ENCODE measurements around the gene GNAT1.

GNAT1 gene

GRCh38 chr3:50190936-50191660 is at the start of gene GNAT1:
Gene GNAT1, plus strand, starts transcription at chr3:50191610. Its CDS starts 116 bp downstream, at chr3:50191726.
- H3K4me3 ChIP-seq (replicated peaks in 1 of 2; ENCODE audit: low read depth in 2 of 2, low read length in 2 of 2), result no peak within 1 kb of the TSS
- TF ChIP-seq, protein P1, sequence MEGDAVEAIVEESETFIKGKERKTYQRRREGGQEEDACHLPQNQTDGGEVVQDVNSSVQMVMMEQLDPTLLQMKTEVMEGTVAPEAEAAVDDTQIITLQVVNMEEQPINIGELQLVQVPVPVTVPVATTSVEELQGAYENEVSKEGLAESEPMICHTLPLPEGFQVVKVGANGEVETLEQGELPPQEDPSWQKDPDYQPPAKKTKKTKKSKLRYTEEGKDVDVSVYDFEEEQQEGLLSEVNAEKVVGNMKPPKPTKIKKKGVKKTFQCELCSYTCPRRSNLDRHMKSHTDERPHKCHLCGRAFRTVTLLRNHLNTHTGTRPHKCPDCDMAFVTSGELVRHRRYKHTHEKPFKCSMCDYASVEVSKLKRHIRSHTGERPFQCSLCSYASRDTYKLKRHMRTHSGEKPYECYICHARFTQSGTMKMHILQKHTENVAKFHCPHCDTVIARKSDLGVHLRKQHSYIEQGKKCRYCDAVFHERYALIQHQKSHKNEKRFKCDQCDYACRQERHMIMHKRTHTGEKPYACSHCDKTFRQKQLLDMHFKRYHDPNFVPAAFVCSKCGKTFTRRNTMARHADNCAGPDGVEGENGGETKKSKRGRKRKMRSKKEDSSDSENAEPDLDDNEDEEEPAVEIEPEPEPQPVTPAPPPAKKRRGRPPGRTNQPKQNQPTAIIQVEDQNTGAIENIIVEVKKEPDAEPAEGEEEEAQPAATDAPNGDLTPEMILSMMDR (IDR thresholded peaks at IDR 0.05; ENCODE audit: low read depth, low read length), result no peak
- no peak for DNase-seq (ENCODE audit: low read depth in 2 of 2)

GRCh38 chr3:50146316-50146901 is 45.0 kb upstream of the GNAT1 start:
- no peak for DNase-seq (ENCODE audit: low read depth in 2 of 2)
- TF ChIP-seq, protein P1 (IDR thresholded peaks at IDR 0.05; ENCODE audit: low read depth, low read length), result no peak
- no peak overlapping the region for H3K4me3 ChIP-seq (replicated peaks in 1 of 2; ENCODE audit: low read depth in 2 of 2, low read length in 2 of 2)

DNA sequence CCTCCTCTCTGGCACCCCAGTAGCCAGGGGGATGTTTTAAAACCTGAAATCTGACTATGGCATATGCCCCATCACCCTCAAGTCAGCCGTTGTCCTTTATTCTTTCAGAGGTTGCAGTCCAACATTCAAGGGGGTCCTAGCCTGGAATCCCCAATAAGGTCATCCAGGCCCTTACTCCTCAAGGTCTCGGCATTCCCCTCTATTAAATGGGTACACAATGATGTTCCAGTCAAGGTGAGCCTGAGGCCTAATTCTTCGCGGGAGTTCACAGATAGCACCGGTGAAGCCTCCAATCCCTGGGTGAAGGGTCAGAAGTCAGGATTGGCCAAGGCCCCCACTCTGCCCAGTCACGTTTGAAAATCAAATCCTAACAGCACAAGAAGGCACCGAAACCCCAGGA is 44.4 kb upstream of the GNAT1 start:
- H3K4me3 ChIP-seq (replicated peaks in 1 of 2; ENCODE audit: low read depth in 2 of 2, low read length in 2 of 2), result no peak overlapping the region
- TF ChIP-seq, protein P1 (IDR thresholded peaks at IDR 0.05; ENCODE audit: low read depth, low read length), result no peak
- no peak for DNase-seq (ENCODE audit: low read depth in 2 of 2)

GRCh38 chr3:50147447-50147846 is 44.0 kb upstream of the GNAT1 start:
- TF ChIP-seq, protein P1 (IDR thresholded peaks at IDR 0.05; ENCODE audit: low read depth, low read length), result no peak
- DNase-seq (ENCODE audit: low read depth in 2 of 2), result no peak
- H3K4me3 ChIP-seq (replicated peaks in 1 of 2; ENCODE audit: low read depth in 2 of 2, low read length in 2 of 2), result no peak overlapping the region

DNA sequence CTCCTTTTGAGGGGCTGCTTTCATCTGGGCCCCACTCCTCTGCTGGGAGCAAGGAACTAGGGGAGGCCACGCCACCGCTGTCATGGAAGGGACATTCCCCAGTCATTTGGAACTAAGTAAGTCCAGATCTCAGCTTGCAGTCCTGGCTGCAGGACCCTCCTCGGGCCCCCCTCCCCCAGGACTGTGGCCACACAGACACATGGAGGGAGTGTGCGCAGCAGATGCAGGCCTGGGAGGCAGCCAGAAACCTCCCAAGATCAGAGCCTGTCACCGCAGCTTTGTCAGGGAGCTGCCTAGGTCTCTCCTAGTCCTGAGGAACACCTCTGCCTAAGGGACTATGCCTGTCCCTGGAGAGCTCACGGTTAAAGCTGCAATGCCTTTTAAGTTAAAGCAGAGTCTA is 43.5 kb upstream of the GNAT1 start:
- no peak overlapping the region for H3K4me3 ChIP-seq (replicated peaks in 1 of 2; ENCODE audit: low read depth in 2 of 2, low read length in 2 of 2)
- TF ChIP-seq, protein P1 (IDR thresholded peaks at IDR 0.05; ENCODE audit: low read depth, low read length), result no peak
- no peak for DNase-seq (ENCODE audit: low read depth in 2 of 2)

- TF ChIP-seq, protein P1 (IDR thresholded peaks at IDR 0.05; ENCODE audit: low read depth, low read length), result no peak
- no peak overlapping the region for H3K4me3 ChIP-seq (replicated peaks in 1 of 2; ENCODE audit: low read depth in 2 of 2, low read length in 2 of 2)
- no peak for DNase-seq (ENCODE audit: low read depth in 2 of 2)
Measured at GRCh38 chr3:50150404-50150750, 41.0 kb upstream of the GNAT1 start.

All from cardiac fibroblast (primary cell).